Measurements from ENCODE around the gene ASXL3. TPM values are rescaled to one million over a fixed set of nuclear protein-coding genes. Genes with fewer than 3 reads are reported as not detected.
A peak's percentile ranks its signal among the peaks of the same experiment; 100 is the strongest.

Gene ASXL3
- total RNA-seq: under 1 TPM; 0.08 to 0.41 (median 0.17) TPM
- polyA plus RNA-seq: under 1 TPM in 1 of 3 donors, not detected in 2; 0.01 TPM
- long read RNA-seq, donor 1: 0 reads
- long read RNA-seq, donor 2: 0 reads

DNA sequence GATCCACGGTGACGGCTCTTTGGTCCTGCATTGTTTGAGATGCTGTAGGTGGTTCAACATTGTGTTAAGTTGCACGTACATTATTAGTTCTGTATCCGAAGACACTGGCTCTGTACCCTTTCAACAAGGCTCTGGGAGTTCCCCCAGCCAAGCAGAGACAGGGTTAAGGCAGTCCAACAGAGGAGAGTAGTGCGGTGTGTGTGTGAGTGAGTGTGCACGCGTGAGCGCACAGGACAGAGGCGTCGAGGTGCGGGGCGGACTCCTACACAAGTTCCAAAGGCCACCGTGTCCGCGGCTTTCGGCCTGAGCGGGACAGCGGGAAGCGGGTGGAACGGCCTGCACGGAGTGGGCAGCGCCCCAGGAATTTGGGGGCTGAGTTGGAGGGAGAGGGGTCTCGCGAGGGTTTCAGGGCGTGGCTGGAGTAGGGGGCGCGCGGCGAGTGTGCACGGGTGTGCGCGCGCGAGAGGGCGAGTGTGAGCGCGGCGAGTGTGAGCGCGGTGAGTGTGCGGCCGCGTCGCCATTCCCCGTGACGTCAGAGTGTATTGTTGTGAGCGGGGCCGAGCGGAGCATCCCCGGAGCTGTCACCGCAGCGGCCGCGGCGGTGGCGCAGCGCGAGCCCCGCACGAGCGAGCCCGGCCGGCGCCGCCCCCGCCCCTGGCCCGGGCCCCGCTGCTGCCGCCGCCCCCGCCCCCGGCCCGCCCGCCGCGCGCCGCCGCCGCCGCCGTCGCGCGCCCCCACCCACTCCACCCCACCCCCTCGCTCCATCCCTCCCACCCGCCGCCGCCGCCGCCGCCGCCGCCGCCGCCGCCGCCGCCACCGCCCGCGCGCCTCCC lies at the start of gene ASXL3:
TSS of gene ASXL3 (plus strand) at position 535 of the 833 bp plus-strand sequence. CDS start 413 bp downstream, outside the sequence.
- Histone ChIP-seq H3K27ac (no peak within 1 kb of the TSS), H3K36me3 (ENCODE audit: insufficient read depth in 1 of 2, low read depth in 1 of 2) (no peaks in the 10 kb centered on the region), H3K4me3 (peak within 1 kb of the TSS; percentile 68), H3K9me3 (no peaks in the 10 kb centered on the region), H3K27me3 (ENCODE audit: insufficient read depth in 3 of 3, low read length in 2 of 3) (peaks cover 0 to 48% (median 12%) of the 10 kb centered on the region in 3 donors), H3K4me1 (no peaks in the 10 kb centered on the region)
- DNase-seq: peak; percentile 37 to 64
- ATAC-seq: peak in 2 of 4 donors; percentile 46 to 64
- WGBS, 3 donors: 1 to 2% (median 2%) methylated on average over 40 to 93 of the region's 103 CpGs
- intact Hi-C loops (cut with DNase I): no loop called here
- TF ChIP-seq, protein P1, sequence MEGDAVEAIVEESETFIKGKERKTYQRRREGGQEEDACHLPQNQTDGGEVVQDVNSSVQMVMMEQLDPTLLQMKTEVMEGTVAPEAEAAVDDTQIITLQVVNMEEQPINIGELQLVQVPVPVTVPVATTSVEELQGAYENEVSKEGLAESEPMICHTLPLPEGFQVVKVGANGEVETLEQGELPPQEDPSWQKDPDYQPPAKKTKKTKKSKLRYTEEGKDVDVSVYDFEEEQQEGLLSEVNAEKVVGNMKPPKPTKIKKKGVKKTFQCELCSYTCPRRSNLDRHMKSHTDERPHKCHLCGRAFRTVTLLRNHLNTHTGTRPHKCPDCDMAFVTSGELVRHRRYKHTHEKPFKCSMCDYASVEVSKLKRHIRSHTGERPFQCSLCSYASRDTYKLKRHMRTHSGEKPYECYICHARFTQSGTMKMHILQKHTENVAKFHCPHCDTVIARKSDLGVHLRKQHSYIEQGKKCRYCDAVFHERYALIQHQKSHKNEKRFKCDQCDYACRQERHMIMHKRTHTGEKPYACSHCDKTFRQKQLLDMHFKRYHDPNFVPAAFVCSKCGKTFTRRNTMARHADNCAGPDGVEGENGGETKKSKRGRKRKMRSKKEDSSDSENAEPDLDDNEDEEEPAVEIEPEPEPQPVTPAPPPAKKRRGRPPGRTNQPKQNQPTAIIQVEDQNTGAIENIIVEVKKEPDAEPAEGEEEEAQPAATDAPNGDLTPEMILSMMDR (IDR thresholded peaks at IDR 0.05): no peak

GRCh38 chr18:33532978-33533377 lies 45.0 kb upstream of the ASXL3 start:
- H3K9me3 ChIP-seq: no peaks in the 10 kb centered on the region
- 55 to 71% (median 67%) methylated on average over 1 of the region's 1 CpG for WGBS, 3 donors
- no peaks in the 10 kb centered on the region for H3K36me3 ChIP-seq (ENCODE audit: insufficient read depth in 1 of 2, low read depth in 1 of 2)
- intact Hi-C loops (cut with DNase I): no loop called here
- DNase-seq (no peak), ATAC-seq (no peak)
- H3K27ac ChIP-seq: no peak overlapping the region
- H3K27me3 ChIP-seq (ENCODE audit: insufficient read depth in 3 of 3, low read length in 2 of 3): no peaks in the 10 kb centered on the region
- H3K4me1 ChIP-seq: no peaks in the 10 kb centered on the region
- H3K4me3 ChIP-seq: no peak overlapping the region
- TF ChIP-seq, protein P1 (IDR thresholded peaks at IDR 0.05): no peak

GRCh38 chr18:33536904-33537303 lies 41.1 kb upstream of the ASXL3 start:
- DNase-seq (no peak), ATAC-seq (no peak)
- intact Hi-C loops (cut with DNase I): no loop called here
- no peak overlapping the region for H3K27ac ChIP-seq
- no peaks in the 10 kb centered on the region for H3K36me3 ChIP-seq (ENCODE audit: insufficient read depth in 1 of 2, low read depth in 1 of 2)
- H3K27me3 ChIP-seq (ENCODE audit: insufficient read depth in 3 of 3, low read length in 2 of 3): no peaks in the 10 kb centered on the region
- 71 to 86% (median 79%) methylated on average over 1 of the region's 1 CpG for WGBS, 3 donors
- peaks cover 3% of the 10 kb centered on the region for H3K9me3 ChIP-seq
- no peak overlapping the region for H3K4me3 ChIP-seq
- no peaks in the 10 kb centered on the region for H3K4me1 ChIP-seq
- TF ChIP-seq, protein P1 (IDR thresholded peaks at IDR 0.05): no peak

DNA sequence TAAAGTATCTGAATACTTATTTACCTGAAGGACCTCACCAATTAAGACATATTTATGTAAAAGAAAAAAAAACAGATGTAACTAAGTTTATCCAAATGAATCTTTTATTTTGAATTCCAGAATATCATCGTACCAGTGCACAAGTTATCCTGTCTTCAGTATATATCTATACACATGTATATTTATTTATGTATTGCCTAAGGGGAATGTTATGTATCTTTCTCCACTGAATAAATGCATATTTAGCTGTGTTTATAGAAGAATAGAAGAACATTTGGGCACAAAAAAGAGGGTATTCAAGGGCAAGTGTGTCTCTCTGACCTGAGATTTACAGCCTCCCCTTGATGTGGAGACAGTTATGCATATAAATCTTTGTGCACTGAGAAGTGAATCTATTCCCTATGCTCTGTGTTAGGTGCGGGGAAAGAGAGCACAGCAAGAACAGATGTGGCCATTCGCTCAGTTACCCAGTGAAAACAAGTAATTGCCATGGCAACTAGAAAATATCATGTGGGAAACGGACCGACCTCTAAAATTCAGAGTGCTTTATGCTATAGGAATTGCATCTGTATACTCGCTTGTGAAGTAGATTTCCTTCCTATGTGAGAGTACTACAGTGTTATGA lies 39.5 kb upstream of the ASXL3 start:
- Histone ChIP-seq H3K9me3 (peaks cover 3% of the 10 kb centered on the region), H3K36me3 (ENCODE audit: insufficient read depth in 1 of 2, low read depth in 1 of 2) (no peaks in the 10 kb centered on the region), H3K27me3 (ENCODE audit: insufficient read depth in 3 of 3, low read length in 2 of 3) (no peaks in the 10 kb centered on the region), H3K4me3 (no peak overlapping the region), H3K4me1 (no peaks in the 10 kb centered on the region), H3K27ac (no peak overlapping the region)
- TF ChIP-seq, protein P1 (IDR thresholded peaks at IDR 0.05): no peak
- DNase-seq (no peak), ATAC-seq (no peak)
- WGBS, 3 donors: 66 to 70% (median 67%) methylated on average over 6 of the region's 6 CpGs
- intact Hi-C loops (cut with DNase I): no loop called here

Data from psoas muscle (tissue), 8 donors.